OCI-LY1 (cell line): Measurements from ENCODE around the gene NT5DC1.

Experiments
- H2AFZ ChIP-seq: fragments of 200-600 bp; sonication (generic), shearing (Covaris generic); 2 replicates; pipeline ENCODE4 v1.6.0; 2014; ENCODE audit warnings: antibody characterized with exemption, mild to moderate bottlenecking, low read length
- H3F3A ChIP-seq: fragments of 200-600 bp; sonication (generic), shearing (Covaris generic); 2 replicates; pipeline ENCODE4 v1.6.0; 2014; ENCODE audit warnings: mild to moderate bottlenecking, antibody characterized with exemption, low read length, moderate library complexity; ENCODE audit not compliant: insufficient read depth
- H3K27ac ChIP-seq: fragments of 200-600 bp; sonication (generic); 2 replicates; pipeline ENCODE4 v1.5.1; 2014; ENCODE audit warnings: low read length, mixed run types, mild to moderate bottlenecking, low read depth; ENCODE audit not compliant: poor library complexity, severe bottlenecking
- H3K27me3 ChIP-seq: fragments of 200-600 bp; sonication (generic); 2 replicates; pipeline ENCODE4 v1.6.0; 2014; ENCODE audit warnings: antibody characterized with exemption, mild to moderate bottlenecking, low read length, moderate library complexity; ENCODE audit not compliant: insufficient read depth
- H3K36me3 ChIP-seq: fragments of 200-600 bp; sonication (generic); 2 replicates; pipeline ENCODE4 v1.6.1; 2014; ENCODE audit warnings: mild to moderate bottlenecking, antibody characterized with exemption, low read length, moderate library complexity, mixed read lengths; ENCODE audit not compliant: insufficient read depth
- H3K4me1 ChIP-seq: fragments of 200-600 bp; sonication (generic); 2 replicates; pipeline ENCODE4 v1.5.1; 2014; ENCODE audit warnings: mild to moderate bottlenecking, low read length, moderate library complexity; ENCODE audit not compliant: insufficient read depth, severe bottlenecking
- H3K4me2 ChIP-seq: fragments of 200-600 bp; sonication (generic), shearing (Covaris generic); 2 replicates; pipeline ENCODE4 v1.6.1; 2014; ENCODE audit warnings: low read length
- H3K4me3 ChIP-seq: fragments of 200-600 bp; sonication (generic); 2 replicates; pipeline ENCODE4 v1.5.1; 2014; ENCODE audit warnings: low read length, low read depth, mild to moderate bottlenecking, mixed read lengths; ENCODE audit not compliant: poor library complexity, severe bottlenecking
- H3K79me2 ChIP-seq: fragments of 200-600 bp; shearing (Covaris generic); 2 replicates; pipeline ENCODE4 v1.6.1; 2016; ENCODE audit warnings: mixed run types, low read length, mixed read lengths; ENCODE audit not compliant: insufficient read depth
- H3K9ac ChIP-seq: fragments of 200-600 bp; sonication (generic), shearing (Covaris generic); 2 replicates; pipeline ENCODE4 v1.6.1; 2014; ENCODE audit warnings: mild to moderate bottlenecking, low read length, mixed read lengths
- H3K9me2 ChIP-seq: fragments of 200-600 bp; sonication (generic), shearing (Covaris generic); 2 replicates; pipeline ENCODE4 v1.6.1; 2014; ENCODE audit warnings: low read depth, mild to moderate bottlenecking, low read length, mixed read lengths
- H3K9me3 ChIP-seq: fragments of 200-600 bp; shearing (Covaris generic); 2 replicates; pipeline ENCODE4 v1.6.1; 2014; ENCODE audit warnings: low read length, mixed read lengths
- H4K20me1 ChIP-seq: fragments of 200-600 bp; sonication (generic), shearing (Covaris generic); 2 replicates; pipeline ENCODE4 v1.6.0; 2016; ENCODE audit warnings: mild to moderate bottlenecking, low read length; ENCODE audit not compliant: insufficient read depth
- EZH2 ChIP-seq: fragments of 200-600 bp; sonication (generic), shearing (Covaris generic); IDR thresholded peaks from 2 replicates; pipeline ENCODE4 v1.8.0; 2017; ENCODE audit warnings: borderline replicate concordance, mixed run types, mild to moderate bottlenecking, antibody characterized with exemption, low read length, moderate library complexity, mixed read lengths
- TF ChIP-seq, protein P1 (sequence below): fragments of 200-600 bp; sonication (generic), shearing (Covaris generic); IDR thresholded peaks from 2 replicates; pipeline ENCODE4 v1.5.1; 2017; ENCODE audit warnings: mild to moderate bottlenecking, antibody characterized with exemption, low read length, moderate library complexity, mixed read lengths

The NT5DC1 gene

DNA sequence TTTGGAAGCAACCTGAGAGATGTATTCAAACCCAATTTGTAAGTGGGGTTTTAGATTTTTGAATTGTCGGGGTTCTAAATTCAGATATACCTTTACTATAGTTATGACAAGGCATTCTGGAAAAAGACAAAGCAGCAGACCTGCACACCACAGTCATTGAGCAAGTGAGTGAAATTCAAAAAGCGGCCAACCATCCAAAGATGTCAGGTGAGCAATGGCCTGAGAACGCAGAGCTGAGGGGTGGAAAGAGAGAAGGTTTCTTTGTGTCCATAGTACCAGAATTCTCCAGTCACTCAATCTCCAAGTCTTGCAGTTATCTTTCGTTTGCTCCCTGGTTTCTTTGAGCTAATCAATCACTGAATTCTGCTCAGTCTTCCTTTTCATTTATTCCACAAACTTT, 38.2 kb upstream of the NT5DC1 start:
- Histone ChIP-seq H3K27ac (no peak overlapping the region), H2AFZ (no peak overlapping the region), H3F3A (no peaks in the 10 kb centered on the region), H3K4me3 (no peak overlapping the region), H3K9me2 (no peaks in the 10 kb centered on the region), H3K9me3 (no peaks in the 10 kb centered on the region), H3K4me2 (no peak overlapping the region), H3K9ac (no peak overlapping the region), H4K20me1 (no peaks in the 10 kb centered on the region), H3K36me3 (no peaks in the 10 kb centered on the region), H3K27me3 (no peaks in the 10 kb centered on the region), H3K4me1 (peaks cover 7% of the 10 kb centered on the region), H3K79me2 (no peaks in the 10 kb centered on the region)
- TF ChIP-seq, protein P1, sequence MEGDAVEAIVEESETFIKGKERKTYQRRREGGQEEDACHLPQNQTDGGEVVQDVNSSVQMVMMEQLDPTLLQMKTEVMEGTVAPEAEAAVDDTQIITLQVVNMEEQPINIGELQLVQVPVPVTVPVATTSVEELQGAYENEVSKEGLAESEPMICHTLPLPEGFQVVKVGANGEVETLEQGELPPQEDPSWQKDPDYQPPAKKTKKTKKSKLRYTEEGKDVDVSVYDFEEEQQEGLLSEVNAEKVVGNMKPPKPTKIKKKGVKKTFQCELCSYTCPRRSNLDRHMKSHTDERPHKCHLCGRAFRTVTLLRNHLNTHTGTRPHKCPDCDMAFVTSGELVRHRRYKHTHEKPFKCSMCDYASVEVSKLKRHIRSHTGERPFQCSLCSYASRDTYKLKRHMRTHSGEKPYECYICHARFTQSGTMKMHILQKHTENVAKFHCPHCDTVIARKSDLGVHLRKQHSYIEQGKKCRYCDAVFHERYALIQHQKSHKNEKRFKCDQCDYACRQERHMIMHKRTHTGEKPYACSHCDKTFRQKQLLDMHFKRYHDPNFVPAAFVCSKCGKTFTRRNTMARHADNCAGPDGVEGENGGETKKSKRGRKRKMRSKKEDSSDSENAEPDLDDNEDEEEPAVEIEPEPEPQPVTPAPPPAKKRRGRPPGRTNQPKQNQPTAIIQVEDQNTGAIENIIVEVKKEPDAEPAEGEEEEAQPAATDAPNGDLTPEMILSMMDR: no peak
- TF ChIP-seq EZH2: no peak

- no peak overlapping the region for H3K9ac ChIP-seq
These were observed 36.0 kb upstream of the NT5DC1 start for GRCh38 chr6:116064666-116065065.

GRCh38 chr6:116066789-116067188, 33.9 kb upstream of the NT5DC1 start:
- Histone ChIP-seq H3K4me3 (no peak overlapping the region), H3K9me2 (no peaks in the 10 kb centered on the region), H3K9me3 (no peaks in the 10 kb centered on the region), H3F3A (no peaks in the 10 kb centered on the region), H3K9ac (no peak overlapping the region), H2AFZ (no peak overlapping the region), H3K4me2 (no peak overlapping the region), H3K27me3 (no peaks in the 10 kb centered on the region), H4K20me1 (no peaks in the 10 kb centered on the region), H3K27ac (no peak overlapping the region), H3K79me2 (no peaks in the 10 kb centered on the region), H3K36me3 (no peaks in the 10 kb centered on the region), H3K4me1 (no peaks in the 10 kb centered on the region)
- TF ChIP-seq EZH2: no peak
- TF ChIP-seq, protein P1: no peak

More at GRCh38 chr6:116064666-116065065, 36.0 kb upstream of the NT5DC1 start:
- Histone ChIP-seq H3K27ac (no peak overlapping the region), H2AFZ (no peak overlapping the region), H4K20me1 (no peaks in the 10 kb centered on the region), H3K27me3 (no peaks in the 10 kb centered on the region), H3F3A (no peaks in the 10 kb centered on the region), H3K79me2 (no peaks in the 10 kb centered on the region), H3K9me2 (no peaks in the 10 kb centered on the region), H3K36me3 (no peaks in the 10 kb centered on the region), H3K4me1 (peaks cover 4% of the 10 kb centered on the region), H3K9me3 (no peaks in the 10 kb centered on the region), H3K4me3 (no peak overlapping the region), H3K4me2 (no peak overlapping the region)
- TF ChIP-seq, protein P1: no peak
- TF ChIP-seq EZH2: no peak
